A673 (cell line): ENCODE data around the gene GRPEL2.

Experiments
- EZH2 ChIP-seq: fragments of 200-600 bp; sonication (generic); IDR thresholded peaks from 2 replicates; pipeline ENCODE4 v1.6.1; 2017; ENCODE audit warnings: borderline replicate concordance, low read depth, mild to moderate bottlenecking, mixed read lengths, antibody characterized with exemption, low read length; ENCODE audit not compliant: poor library complexity, severe bottlenecking
- TF ChIP-seq, protein P1 (sequence below): fragments of 300-800, 200-600 bp; sonication (generic); conservative IDR thresholded peaks from 2 replicates; pipeline ENCODE4 v1.5.1; 2017; ENCODE audit warnings: low read depth, mild to moderate bottlenecking, antibody characterized with exemption, low read length, moderate library complexity, mixed read lengths

DNA sequence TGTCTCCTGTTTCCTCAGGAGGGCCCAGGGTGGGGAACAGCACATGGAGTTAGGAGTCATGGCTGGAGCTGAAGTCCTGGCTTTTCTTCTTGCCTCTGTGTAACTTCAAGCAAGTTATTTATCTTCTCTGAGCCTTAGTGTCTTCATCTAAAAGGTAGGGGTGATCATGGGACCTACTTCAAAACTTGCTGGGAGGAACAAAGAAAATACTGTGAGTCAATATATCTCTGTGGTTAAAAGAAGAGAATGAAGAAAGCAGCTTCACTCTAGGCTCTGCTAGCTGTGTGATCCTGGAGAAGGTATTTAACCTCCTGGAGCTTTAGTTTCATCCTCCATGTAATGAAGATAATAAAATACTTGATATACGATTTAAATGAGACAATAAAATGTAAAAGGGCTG is 47.1 kb upstream of the GRPEL2 start:
- TF ChIP-seq, protein P1, sequence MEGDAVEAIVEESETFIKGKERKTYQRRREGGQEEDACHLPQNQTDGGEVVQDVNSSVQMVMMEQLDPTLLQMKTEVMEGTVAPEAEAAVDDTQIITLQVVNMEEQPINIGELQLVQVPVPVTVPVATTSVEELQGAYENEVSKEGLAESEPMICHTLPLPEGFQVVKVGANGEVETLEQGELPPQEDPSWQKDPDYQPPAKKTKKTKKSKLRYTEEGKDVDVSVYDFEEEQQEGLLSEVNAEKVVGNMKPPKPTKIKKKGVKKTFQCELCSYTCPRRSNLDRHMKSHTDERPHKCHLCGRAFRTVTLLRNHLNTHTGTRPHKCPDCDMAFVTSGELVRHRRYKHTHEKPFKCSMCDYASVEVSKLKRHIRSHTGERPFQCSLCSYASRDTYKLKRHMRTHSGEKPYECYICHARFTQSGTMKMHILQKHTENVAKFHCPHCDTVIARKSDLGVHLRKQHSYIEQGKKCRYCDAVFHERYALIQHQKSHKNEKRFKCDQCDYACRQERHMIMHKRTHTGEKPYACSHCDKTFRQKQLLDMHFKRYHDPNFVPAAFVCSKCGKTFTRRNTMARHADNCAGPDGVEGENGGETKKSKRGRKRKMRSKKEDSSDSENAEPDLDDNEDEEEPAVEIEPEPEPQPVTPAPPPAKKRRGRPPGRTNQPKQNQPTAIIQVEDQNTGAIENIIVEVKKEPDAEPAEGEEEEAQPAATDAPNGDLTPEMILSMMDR: no peak
- TF ChIP-seq EZH2: no peak
